NCI-H748 (cell line): Measurements from ENCODE around the gene RELN.

ENCODE experiments used
- DNase-seq: peaks from one replicate; lab custom pipeline; 2025; ENCODE audit not compliant: unreplicated experiment; lab: John Stamatoyannopoulos, UW

RELN gene

GRCh38 chr7:103991406-103991805 lies 1.9 kb upstream of the RELN start:
- DNase-seq: no peak

DNA sequence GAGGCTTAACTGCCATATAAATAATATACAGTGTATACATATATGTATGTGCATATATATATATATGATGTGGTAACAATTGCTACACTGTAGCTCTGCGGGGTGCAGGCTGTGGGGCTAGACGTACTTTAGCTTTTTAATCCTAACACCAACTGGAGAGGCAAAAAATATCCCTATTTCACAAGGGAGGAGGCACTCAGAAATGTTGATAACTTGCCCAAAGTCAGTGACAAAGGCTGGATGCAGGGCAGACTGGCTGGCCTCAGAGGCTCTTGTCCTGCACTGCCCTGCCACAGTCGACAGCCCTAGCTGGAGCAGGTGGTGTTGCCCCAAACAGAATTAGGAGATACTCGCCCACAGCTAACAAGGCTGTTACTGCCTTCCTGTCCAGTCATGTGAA lies 1.5 kb upstream of the RELN start:
- DNase-seq: peak; percentile 20

DNA sequence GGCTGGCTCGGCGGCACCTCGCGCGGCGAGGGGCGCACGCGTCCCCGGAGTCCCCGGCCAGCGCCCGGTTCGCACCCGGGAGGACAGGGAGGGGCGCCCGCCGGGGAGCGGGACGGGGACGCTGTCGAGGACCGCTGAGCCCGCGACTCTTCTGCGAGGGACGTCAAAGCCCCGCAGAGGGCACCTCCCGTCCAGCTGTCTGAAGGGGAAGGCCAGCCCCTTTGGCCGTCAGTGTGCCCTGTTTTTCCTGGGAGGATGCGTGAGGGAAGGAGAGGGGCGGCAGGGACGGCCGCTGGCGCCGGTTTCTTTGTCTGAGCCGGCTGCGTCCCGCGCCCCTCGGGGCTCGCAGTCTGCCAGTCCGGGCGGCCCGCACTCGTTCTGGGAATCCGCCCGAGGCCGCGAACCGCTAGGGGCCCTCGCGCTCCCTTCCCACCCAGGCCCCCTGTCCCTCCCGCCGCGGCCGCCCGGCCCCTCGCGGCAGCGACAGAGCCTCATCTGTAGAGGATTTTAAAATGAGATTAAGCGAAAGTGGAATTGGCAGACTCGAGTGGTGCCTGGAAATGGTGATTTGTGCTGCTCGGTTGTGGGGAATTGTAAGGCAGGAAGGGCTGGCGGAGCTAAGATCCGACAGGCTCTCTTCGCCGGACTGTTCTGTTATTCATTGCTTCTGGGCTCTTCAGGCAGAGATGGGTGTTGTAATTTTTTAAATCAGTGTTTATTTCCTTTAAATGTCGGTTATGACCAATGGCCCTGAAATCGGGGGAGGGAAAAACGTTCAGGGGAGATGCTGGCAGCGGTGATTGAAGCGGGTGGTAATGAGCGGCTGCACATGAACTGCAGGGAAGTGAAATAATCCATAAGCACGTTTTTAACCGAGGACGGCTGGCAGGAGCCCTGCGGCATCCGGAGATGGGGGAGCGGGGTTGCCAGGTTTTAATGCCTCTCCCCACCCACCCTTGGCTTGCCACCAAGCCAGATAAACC lies 618 bp upstream of the RELN start:
- DNase-seq: peak; percentile 83

DNA sequence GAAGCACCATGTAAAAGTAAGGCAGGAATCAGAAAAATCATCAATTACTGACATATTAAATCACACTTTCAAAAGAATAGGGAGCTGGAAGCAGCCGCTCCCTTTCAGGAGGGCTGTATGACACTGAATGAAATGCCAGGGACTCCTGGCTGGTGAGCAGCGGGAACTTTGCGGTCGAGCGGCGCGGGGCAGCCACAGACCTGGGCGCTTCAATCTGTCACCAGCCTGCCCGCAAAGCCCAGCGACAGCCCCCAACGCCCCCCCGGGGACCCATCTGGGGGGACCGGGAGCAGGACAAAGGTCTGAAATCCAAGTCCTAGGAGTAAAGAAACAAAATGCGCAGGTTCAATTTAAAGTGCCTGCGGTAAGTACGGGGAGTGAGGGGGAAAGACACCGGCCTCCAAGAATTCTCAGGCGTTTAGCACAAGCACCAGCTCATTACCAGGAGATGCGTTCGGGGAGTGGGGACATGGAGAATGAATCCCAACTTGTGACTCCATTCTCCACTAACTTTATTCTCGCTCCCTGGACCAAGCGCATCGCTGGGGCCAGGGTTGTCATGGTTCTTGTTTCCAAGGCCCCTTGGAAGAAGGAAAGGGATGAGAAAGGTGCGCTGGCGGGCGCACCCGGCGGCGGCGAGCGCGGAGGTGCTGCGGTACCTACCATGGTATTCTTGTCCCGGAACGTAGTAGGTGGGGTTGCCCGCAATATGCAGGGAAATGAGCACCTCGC lies 824 bp downstream of the RELN start:
- DNase-seq: peak; percentile 69

DNA sequence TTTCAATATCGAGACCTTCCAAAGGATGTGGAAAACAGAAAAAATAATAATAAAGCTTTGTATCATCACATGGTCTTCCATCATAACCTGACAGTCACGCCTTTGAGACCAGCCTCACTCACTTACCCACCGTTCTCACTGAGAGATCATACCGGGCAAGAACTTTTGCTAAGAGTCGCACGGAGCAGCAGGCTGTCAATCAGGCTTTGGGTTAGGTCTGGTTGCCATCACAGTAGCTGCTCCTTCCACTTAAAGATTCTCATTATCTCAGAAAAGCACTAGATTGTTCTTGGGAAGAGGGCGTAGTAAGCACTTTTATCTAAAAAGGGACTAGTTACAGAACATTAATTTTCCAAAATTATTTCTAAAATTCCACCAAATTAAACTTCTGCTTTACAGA lies 2.0 kb downstream of the RELN start:
- peak; percentile 14 for DNase-seq

GRCh38 chr7:103985565-103986126 lies 3.8 kb downstream of the RELN start:
- DNase-seq: no peak

GRCh38 chr7:103984050-103984449 lies 5.4 kb downstream of the RELN start:
- DNase-seq: no peak

- no peak for DNase-seq
These were observed 6.1 kb downstream of the RELN start for GRCh38 chr7:103983201-103983977.

GRCh38 chr7:103981003-103981423 lies 8.4 kb downstream of the RELN start:
- DNase-seq: no peak

DNA sequence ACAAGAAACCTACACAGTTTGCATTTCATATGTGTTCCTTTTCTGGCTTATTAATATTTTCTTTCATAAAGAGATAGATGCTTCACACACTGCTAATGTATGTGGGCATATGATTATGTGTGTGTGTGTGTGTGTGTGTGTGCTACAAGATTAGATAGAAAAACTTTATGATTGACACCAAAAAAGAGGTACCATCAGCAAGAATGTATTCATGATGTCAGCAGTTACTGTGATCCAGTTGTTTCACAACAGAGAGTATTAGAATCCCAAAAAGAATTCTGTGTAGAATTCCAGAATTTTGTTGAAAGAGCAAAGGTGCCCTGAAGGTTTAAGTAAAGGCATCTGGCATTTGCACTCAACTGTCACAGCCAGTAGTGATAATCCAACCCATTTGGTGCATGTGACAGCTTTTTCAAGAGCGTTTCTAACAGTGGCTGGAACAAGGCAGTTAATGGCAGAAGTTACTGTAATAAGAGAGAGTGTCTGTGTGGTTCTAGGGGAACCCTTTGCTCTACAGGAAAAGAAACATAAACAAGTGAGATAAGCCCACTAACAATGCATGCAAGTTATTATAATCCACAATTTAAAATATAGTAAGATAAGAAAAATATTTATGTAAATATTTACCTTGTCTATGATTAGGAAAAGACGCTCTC lies 16.6 kb downstream of the RELN start:
- no peak for DNase-seq

- DNase-seq: peak; percentile 15
These were observed 22.1 kb downstream of the RELN start for GRCh38 chr7:103967401-103967800.

DNA sequence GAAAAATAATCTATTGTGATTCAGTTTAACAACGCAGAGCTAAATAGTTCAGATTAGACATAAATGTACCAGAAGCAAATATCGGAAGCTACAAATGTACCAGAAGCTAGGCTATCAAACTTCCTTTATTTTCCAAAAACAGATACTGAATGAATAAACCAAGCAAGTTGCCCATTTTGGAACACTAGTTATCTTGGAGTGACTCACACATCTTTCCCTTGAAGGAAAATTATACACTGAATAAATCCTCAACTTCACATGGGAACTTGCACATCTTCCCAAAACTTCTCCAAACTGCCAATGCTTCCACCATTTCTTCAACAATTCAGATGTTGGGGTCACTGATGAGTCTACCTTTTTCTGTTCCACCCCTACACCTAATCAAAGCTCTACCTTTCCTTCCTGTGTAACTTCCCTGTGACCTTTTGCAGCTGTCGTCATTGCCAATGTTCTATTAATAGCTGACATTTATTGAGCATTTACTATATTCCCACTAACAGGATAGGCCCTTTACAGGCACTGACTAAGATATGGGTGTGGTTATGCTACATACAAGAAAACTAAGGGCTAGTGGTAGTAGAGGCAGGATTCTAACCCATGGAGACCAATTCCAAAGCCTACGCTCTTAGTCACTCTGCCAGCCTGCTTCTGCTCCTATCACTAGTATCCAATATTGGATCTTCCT lies 22.7 kb downstream of the RELN start:
- DNase-seq: no peak

GRCh38 chr7:103964269-103964668 lies 25.2 kb downstream of the RELN start:
- no peak for DNase-seq

DNA sequence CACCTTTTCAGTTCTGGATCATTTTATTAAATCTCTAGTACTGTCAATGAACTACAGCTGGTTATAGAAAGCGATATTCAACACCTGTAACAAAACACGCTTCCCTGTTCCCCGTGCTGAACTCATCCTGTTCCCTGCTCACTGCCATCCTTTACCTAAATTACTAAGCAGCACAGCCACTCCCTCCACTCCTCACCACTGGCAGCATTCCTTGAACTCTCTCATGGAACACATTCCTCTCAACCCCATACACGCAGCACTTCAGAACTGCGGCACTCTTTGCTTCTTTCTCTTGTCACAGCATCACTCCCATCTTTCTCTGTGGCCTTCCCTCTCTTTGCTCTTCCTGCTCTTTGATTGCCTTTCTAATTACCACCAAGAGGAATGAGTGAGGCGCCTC lies 27.4 kb downstream of the RELN start:
- DNase-seq: no peak

DNA sequence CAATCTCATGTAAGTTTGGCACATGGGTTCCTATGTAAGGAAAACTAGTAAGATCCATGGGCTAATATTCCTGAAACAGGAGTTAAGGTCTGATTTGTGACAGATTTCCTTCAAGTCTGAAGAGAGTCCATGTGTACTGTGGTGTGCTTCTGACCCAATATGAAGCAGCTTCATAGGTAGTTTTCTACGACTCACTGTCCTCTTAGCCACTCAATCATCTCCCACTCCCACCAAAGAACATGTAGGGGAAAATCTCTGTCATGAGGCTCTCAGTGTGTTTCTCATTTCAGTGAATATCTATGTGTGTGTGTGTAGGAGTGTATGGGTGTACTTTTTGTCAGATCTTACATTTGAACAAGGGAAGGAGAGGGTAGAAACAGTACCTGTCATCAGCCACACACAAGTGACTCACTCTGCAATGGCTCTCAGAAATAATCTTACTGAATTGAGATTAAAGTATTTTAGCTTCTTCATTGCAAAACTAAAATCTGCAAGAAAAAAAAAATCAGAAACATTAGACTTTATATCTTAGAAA lies 31.1 kb downstream of the RELN start:
- no peak for DNase-seq

DNA sequence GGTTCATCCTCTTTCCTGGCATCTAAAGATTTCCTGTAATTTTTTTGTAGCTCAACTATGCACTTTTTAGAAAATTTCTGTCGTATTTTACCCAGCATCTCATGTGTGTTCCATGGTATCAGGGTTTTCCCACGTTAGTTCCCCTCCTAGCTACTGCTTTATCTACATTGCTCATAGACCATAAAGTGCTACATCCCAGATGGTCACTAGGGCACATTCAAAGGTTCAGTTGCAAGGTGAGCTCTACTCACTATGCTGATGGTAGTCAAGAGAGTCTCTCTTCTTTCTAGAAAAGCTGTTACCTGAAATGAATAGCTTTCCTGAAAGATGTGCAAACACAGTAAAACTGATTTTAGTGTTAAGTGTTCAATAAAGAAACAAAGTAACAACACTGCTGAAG lies 33.5 kb downstream of the RELN start:
- DNase-seq: no peak

- no peak for DNase-seq
These were observed 37.0 kb downstream of the RELN start for GRCh38 chr7:103952408-103952807.

DNA sequence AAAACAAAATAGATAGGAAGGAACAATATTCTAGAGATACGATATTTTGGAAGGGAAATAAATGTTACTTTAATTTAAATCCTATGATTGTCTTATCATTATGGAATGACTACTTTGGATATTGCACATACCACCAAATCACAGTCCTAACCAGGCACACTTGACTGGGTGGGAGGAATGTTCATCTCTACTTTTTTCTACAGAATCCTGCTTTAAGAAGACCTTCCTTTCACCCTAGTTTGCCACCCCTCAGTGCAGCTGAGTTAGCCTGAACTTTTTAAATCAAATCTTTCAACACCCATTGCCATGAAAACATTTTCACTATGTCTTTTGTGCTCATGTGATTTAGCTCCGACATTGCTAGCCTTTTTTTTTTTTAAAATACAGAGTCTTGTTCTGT lies 38.1 kb downstream of the RELN start:
- DNase-seq: no peak

DNA sequence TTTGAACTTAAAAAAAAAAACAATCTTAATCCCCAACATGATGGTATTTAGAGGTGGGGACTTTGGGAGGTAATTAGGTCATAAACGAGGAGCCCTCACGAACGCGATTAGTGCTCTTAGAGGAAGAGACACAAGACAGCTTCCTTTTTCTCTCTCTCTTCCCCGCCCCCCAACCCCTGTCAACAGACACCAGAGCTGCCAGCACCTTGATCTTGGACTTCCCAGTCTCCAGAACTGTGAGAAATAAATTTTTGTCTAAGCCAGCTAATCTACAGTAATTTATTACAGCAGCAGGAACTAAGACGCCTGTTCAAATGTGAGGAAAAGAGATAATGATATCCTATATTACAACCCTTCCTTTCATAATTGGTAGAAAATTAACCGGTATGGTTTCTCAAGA lies 40.1 kb downstream of the RELN start:
- DNase-seq: no peak
